KMS-11 (cell line): Measurements from ENCODE around the gene CTIF.

Experiments
- H2AFZ ChIP-seq: fragments of 200-600 bp; sonication (generic); 2 replicates; pipeline ENCODE4 v1.6.1; 2016; ENCODE audit warnings: antibody characterized with exemption, mixed run types, low read depth
- H3K27ac ChIP-seq: fragments of 200-600 bp; sonication (generic); 2 replicates; pipeline ENCODE4 v1.6.1; 2016; ENCODE audit warnings: mild to moderate bottlenecking, mixed run types
- H3K27me3 ChIP-seq: fragments of 200-600 bp; sonication (generic); 2 replicates; pipeline ENCODE4 v1.6.1; 2017; ENCODE audit warnings: mild to moderate bottlenecking, low read depth, mixed run types, moderate library complexity; ENCODE audit not compliant: insufficient read depth
- H3K36me3 ChIP-seq: fragments of 200-600 bp; sonication (generic); 2 replicates; pipeline ENCODE4 v1.6.1; 2017; ENCODE audit warnings: mild to moderate bottlenecking, mixed run types; ENCODE audit not compliant: insufficient read depth
- H3K4me1 ChIP-seq: fragments of 200-600 bp; sonication (generic); 2 replicates; pipeline ENCODE4 v1.6.1; 2016; ENCODE audit warnings: mild to moderate bottlenecking, low read depth, mixed run types; ENCODE audit not compliant: poor library complexity, severe bottlenecking
- H3K4me2 ChIP-seq: fragments of 200-600 bp; sonication (generic); 2 replicates; pipeline ENCODE4 v1.7.0; 2016; ENCODE audit warnings: mild to moderate bottlenecking, mixed run types
- H3K4me3 ChIP-seq: fragments of 200-600 bp; sonication (generic); IDR thresholded peaks from 2 replicates; pipeline ENCODE4 v1.6.1; 2017; ENCODE audit warnings: low read depth, low read length, mixed read lengths; ENCODE audit not compliant: insufficient read depth
- H3K79me2 ChIP-seq: fragments of 200-600 bp; sonication (generic); 2 replicates; pipeline ENCODE4 v1.6.1; 2016; ENCODE audit warnings: low read depth, mixed run types; ENCODE audit not compliant: insufficient read depth
- H3K9ac ChIP-seq: fragments of 200-600 bp; sonication (generic); 2 replicates; pipeline ENCODE4 v1.6.1; 2016; ENCODE audit warnings: mild to moderate bottlenecking, mixed run types
- H4K20me1 ChIP-seq: fragments of 200-600 bp; sonication (generic); 2 replicates; pipeline ENCODE4 v1.6.1; 2016; ENCODE audit warnings: mild to moderate bottlenecking, mixed run types; ENCODE audit not compliant: insufficient read depth
- CTCF ChIP-seq: fragments of 200-600 bp; sonication (generic); conservative IDR thresholded peaks from 2 replicates; pipeline ENCODE4 v1.6.1; 2017; ENCODE audit warnings: low read depth, mild to moderate bottlenecking, antibody characterized with exemption, low read length, moderate library complexity, mixed read lengths

CTIF gene

GRCh38 chr18:48695671-48696070 is 156.8 kb downstream of the CTIF start:
- no peak for TF ChIP-seq CTCF

GRCh38 chr18:48696218-48696617 is 157.4 kb downstream of the CTIF start:
- peaks cover 5% of the 10 kb centered on the region for H3K4me1 ChIP-seq
- H3K79me2 ChIP-seq, result no peaks in the 10 kb centered on the region
- no peak overlapping the region for H3K9ac ChIP-seq
- H4K20me1 ChIP-seq, result no peaks in the 10 kb centered on the region
- no peak overlapping the region for H3K27ac ChIP-seq
- no peak overlapping the region for H3K4me3 ChIP-seq
- no peak overlapping the region for H3K4me2 ChIP-seq
- H3K27me3 ChIP-seq, result no peaks in the 10 kb centered on the region
- H3K36me3 ChIP-seq, result no peaks in the 10 kb centered on the region
- no peak overlapping the region for H2AFZ ChIP-seq
- no peak for TF ChIP-seq CTCF

More at GRCh38 chr18:48695671-48696070, 156.8 kb downstream of the CTIF start:
- Histone ChIP-seq H3K27ac (no peak overlapping the region), H3K36me3 (no peaks in the 10 kb centered on the region), H3K79me2 (no peaks in the 10 kb centered on the region), H3K4me2 (no peak overlapping the region), H3K9ac (no peak overlapping the region), H4K20me1 (no peaks in the 10 kb centered on the region), H3K4me3 (no peak overlapping the region), H3K27me3 (no peaks in the 10 kb centered on the region), H2AFZ (no peak overlapping the region), H3K4me1 (peaks cover 5% of the 10 kb centered on the region)

- no peak for TF ChIP-seq CTCF
- Histone ChIP-seq H2AFZ (no peak overlapping the region), H3K36me3 (no peaks in the 10 kb centered on the region), H3K4me2 (no peak overlapping the region), H3K9ac (no peak overlapping the region), H3K79me2 (no peaks in the 10 kb centered on the region), H3K4me3 (no peak overlapping the region), H3K4me1 (peaks cover 5% of the 10 kb centered on the region), H3K27me3 (no peaks in the 10 kb centered on the region), H4K20me1 (no peaks in the 10 kb centered on the region), H3K27ac (no peak overlapping the region)
Measured at GRCh38 chr18:48697441-48697840, 158.6 kb downstream of the CTIF start.

GRCh38 chr18:48698707-48699106 is 159.9 kb downstream of the CTIF start:
- TF ChIP-seq CTCF, result no peak
- Histone ChIP-seq H3K27ac (no peak overlapping the region), H3K9ac (no peak overlapping the region), H3K27me3 (no peaks in the 10 kb centered on the region), H2AFZ (no peak overlapping the region), H4K20me1 (no peaks in the 10 kb centered on the region), H3K4me3 (no peak overlapping the region), H3K4me2 (no peak overlapping the region), H3K4me1 (peaks cover 3% of the 10 kb centered on the region), H3K36me3 (no peaks in the 10 kb centered on the region), H3K79me2 (no peaks in the 10 kb centered on the region)
